Measurements from ENCODE around the gene PHF2.

The PHF2 gene

DNA sequence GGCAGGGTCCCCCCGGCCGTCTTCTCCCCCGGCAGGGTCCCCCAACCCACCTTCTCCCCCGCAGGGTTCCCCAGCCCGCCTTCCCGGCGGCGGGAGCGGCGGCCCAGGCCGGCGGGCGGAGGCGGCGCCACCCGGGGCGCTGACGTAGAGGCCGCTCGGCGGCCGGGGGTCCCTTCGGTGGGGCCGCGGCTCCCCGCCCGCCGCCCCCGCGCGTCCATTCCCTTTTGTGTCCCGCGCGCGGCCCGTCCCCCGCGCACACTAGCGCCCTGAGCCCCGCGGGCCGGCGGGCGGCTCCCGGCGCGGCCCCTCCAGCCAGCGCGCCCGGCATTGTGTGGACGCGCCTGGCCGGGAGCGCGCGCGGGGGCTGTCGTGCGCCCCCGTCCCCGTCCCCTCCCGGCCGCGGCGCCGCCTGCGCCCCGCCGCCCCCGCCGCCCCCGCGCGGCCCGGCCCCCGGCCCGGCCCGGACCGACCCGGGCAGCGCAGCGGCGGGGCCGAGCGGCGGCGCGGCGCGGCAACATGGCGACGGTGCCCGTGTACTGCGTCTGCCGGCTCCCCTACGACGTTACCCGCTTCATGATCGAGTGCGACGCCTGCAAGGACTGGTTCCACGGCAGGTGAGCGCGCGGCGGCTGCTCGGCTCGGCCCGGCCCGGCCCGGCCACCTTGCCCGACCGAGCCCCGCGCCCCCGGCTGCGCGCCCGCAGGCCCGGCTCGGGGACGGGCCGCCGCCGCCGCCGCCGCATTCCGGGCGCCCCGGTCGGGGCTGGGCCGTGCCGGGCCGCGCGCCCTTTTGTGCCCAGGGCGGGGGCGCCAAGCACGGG lies at the start of gene PHF2:
TSS of gene PHF2 (plus strand) at position 327 of the 820 bp plus-strand sequence. CDS start at position 517, 190 bp downstream.
- Histone ChIP-seq H3K27ac (peak within 1 kb of the TSS; percentile 91), H3K36me3 (no peaks in the 10 kb centered on the region), H3K27me3 (no peaks in the 10 kb centered on the region), H3K4me3 (ENCODE audit: low read depth in 1 of 2, low read length in 1 of 2) (peak within 1 kb of the TSS; percentile 82 to 89), H3K4me1 (ENCODE audit: control insufficient read depth in 1 of 2, insufficient read depth in 1 of 2, low read depth in 1 of 2, low read length in 1 of 2) (peaks cover 26 to 28% of the 10 kb centered on the region in 2 experiments), H3K9me3 (no peaks in the 10 kb centered on the region)
- TF ChIP-seq CTCF (IDR thresholded peaks at IDR 0.05) = no peak

- H3K9me3 ChIP-seq = no peaks in the 10 kb centered on the region
- no peak overlapping the region for H3K27ac ChIP-seq
- H3K36me3 ChIP-seq = peaks cover 96% of the 10 kb centered on the region
- no peaks in the 10 kb centered on the region for H3K27me3 ChIP-seq
- peaks cover 0 to 6% of the 10 kb centered on the region in 2 experiments for H3K4me1 ChIP-seq (ENCODE audit: control insufficient read depth in 1 of 2, insufficient read depth in 1 of 2, low read depth in 1 of 2, low read length in 1 of 2)
- no peak for TF ChIP-seq CTCF (IDR thresholded peaks at IDR 0.05)
- no peak overlapping the region for H3K4me3 ChIP-seq (ENCODE audit: low read depth in 1 of 2, low read length in 1 of 2)
Measured at GRCh38 chr9:93531374-93531773, 45.0 kb upstream of the PHF2 start.

DNA sequence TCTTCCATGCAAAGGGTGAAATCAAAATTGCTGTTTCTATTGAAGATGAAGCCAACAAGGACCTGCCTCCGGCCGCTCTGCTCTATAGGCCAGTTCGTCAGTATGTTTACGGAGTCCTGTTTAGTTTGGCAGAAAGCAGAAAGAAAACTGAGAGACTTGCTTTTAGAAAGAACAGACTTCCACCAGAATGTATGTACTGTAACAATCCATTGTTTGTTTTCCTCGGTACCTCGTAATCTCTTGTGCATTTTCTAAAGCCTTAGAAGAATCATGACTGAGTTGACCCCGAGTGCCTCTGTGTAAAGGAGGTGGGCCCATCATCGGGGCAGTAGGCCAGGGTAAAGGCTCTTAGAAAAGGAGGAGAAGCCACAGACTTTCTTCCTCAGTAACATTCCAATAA lies 44.2 kb upstream of the PHF2 start:
- H3K36me3 ChIP-seq = peaks cover 90% of the 10 kb centered on the region
- H3K4me1 ChIP-seq (ENCODE audit: control insufficient read depth in 1 of 2, insufficient read depth in 1 of 2, low read depth in 1 of 2, low read length in 1 of 2) = peaks cover 0 to 6% of the 10 kb centered on the region in 2 experiments
- TF ChIP-seq CTCF (IDR thresholded peaks at IDR 0.05) = no peak
- no peaks in the 10 kb centered on the region for H3K27me3 ChIP-seq
- H3K9me3 ChIP-seq = no peaks in the 10 kb centered on the region
- H3K27ac ChIP-seq = no peak overlapping the region
- no peak overlapping the region for H3K4me3 ChIP-seq (ENCODE audit: low read depth in 1 of 2, low read length in 1 of 2)

DNA sequence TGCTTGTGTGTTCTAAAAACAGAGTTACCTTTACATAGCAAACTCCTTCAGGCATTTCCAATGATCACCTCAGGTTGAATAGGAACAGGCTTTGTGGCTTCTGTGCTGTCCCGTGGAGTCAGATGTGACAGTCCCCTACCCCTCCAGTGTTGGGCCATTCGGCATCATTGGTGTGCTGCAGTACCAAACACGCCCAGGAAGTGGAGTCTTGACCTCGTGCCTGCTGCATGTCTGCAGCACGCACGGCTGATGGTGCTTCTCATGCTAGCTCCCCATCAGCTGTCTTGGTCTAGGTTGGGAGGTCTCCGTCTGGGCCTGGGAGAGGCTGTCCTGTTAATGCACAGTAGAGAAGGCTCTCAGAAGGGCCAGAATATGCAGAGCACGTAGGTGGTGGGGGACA lies 42.5 kb upstream of the PHF2 start:
- Histone ChIP-seq H3K4me1 (ENCODE audit: control insufficient read depth in 1 of 2, insufficient read depth in 1 of 2, low read depth in 1 of 2, low read length in 1 of 2) (peaks cover 0 to 6% of the 10 kb centered on the region in 2 experiments), H3K4me3 (ENCODE audit: low read depth in 1 of 2, low read length in 1 of 2) (no peak overlapping the region), H3K27ac (no peak overlapping the region), H3K27me3 (no peaks in the 10 kb centered on the region), H3K36me3 (peaks cover 80% of the 10 kb centered on the region), H3K9me3 (no peaks in the 10 kb centered on the region)
- no peak for TF ChIP-seq CTCF (IDR thresholded peaks at IDR 0.05)

- no peaks in the 10 kb centered on the region for H3K4me1 ChIP-seq (ENCODE audit: control insufficient read depth in 1 of 2, insufficient read depth in 1 of 2, low read depth in 1 of 2, low read length in 1 of 2)
- H3K9me3 ChIP-seq = no peaks in the 10 kb centered on the region
- H3K4me3 ChIP-seq (ENCODE audit: low read depth in 1 of 2, low read length in 1 of 2) = no peak overlapping the region
- no peak overlapping the region for H3K27ac ChIP-seq
- peaks cover 83% of the 10 kb centered on the region for H3K36me3 ChIP-seq
- TF ChIP-seq CTCF (IDR thresholded peaks at IDR 0.05) = no peak
- no peaks in the 10 kb centered on the region for H3K27me3 ChIP-seq
Measured at GRCh38 chr9:93536167-93536566, 40.2 kb upstream of the PHF2 start.
